Naive B cell (primary cell): ENCODE data around the gene PPARA. TPM values are rescaled to one million over a fixed set of nuclear protein-coding genes. Genes with fewer than 3 reads are reported as not detected.
A peak's percentile ranks its signal among the peaks of the same experiment; 100 is the strongest.

ENCODE experiments used
- ATAC-seq, 2 donors: fragments of 150-1000 bp; cut with Tn5 transposase; 2 replicates each; pipeline ENCODE4 v1.10.0; 2021; ENCODE audit warnings: low read depth in 2 of 2, mild to moderate bottlenecking in 2 of 2, moderate library complexity in 2 of 2
- DNase-seq: peaks from one replicate; pipeline ENCODE4 v3.0.0; 2022
- H3K27ac Mint-ChIP-seq, 6 donors: one replicate each; pipeline ENCODE4 v1.8.0; 2020 to 2022; ENCODE audit warnings: mild to moderate bottlenecking in 6 of 6, mixed read lengths in 6 of 6, moderate library complexity in 5 of 6, inconsistent platforms in 2 of 6
- H3K27me3 Mint-ChIP-seq, 3 donors: one replicate each; pipeline ENCODE4 v1.8.0; 2021 to 2022; ENCODE audit warnings: mixed read lengths in 3 of 3, mild to moderate bottlenecking in 1 of 3
- H3K36me3 Mint-ChIP-seq, 2 donors: one replicate each; pipeline ENCODE4 v1.8.0; 2020 to 2022; ENCODE audit warnings: mixed read lengths in 2 of 2, inconsistent platforms in 1 of 2, mild to moderate bottlenecking in 1 of 2
- H3K4me1 Mint-ChIP-seq, 3 donors: one replicate each; pipeline ENCODE4 v1.8.0; 2020 to 2022; ENCODE audit warnings: mixed read lengths in 3 of 3, inconsistent platforms in 1 of 3, mild to moderate bottlenecking in 1 of 3, moderate library complexity in 1 of 3
- H3K4me3 Mint-ChIP-seq, 8 donors: one replicate each; pipeline ENCODE4 v1.8.0; 2020 to 2022; ENCODE audit warnings: mild to moderate bottlenecking in 8 of 8, mixed read lengths in 8 of 8, moderate library complexity in 8 of 8, inconsistent platforms in 2 of 8
- H3K9me3 Mint-ChIP-seq, 7 donors: one replicate each; pipeline ENCODE4 v1.8.0; 2020 to 2022; ENCODE audit warnings: mixed read lengths in 7 of 7, mild to moderate bottlenecking in 5 of 7, inconsistent platforms in 2 of 7, moderate library complexity in 1 of 7
- polyA plus RNA-seq, 6 donors: library from polyadenylated mRNA; unstranded; fragments of 300-500 nt; fragmentation: Illumina TruSeq; gene quantifications; one replicate each; pipeline ENCODE4 v1.2.3, GENCODE V29; 2021; ENCODE audit warnings: low read depth in 6 of 6

The PPARA gene
- polyA plus RNA-seq, 6 donors from 2014 or later, result 4.6 to 10.8 (median 7.0) TPM

DNA sequence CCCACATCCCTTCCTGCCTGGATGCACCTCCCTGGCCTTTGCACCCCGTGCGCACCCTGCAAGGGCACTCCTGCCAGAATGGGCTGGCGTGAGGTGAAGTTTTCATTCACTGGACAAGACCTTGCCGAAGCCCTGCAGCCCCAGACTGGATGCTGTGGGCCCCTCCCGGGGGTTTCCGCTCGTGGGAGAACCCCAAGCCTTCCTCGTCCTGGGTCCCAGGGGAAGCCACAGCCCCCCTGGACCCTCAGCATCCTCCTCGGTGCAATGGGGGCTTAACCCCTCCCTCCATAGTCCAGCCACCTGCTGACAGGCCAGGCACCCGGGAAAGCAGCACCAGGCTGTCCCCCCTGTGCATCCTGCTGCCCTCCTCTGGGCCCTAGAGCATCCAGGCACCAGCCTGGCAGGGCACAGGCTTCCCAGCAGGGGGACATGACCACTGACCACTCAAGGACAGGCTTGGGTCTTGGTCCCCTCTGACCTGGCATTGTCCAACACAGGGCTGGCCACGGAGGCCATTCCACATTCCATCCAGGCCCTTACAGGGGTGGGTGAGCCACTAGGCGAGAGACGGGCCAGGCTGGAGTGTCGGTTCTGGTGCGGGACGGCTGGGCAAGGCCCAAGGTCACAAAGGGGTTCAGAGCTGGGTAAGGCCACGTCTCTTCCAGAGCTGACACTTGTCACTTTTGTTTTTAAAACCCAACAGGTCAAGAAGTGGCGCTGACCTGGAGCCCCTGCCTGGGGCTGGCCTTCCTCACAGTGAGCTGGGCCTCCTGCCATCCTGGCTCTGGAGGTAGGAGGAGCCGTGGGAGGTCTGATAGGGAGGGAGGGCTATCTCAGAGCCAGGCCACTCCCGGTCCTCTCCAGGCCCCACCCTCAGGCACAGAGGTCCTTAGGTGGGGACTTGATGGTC is 41.5 kb upstream of the PPARA start:
- Mint-ChIP-seq H3K9me3 (no peaks in the 10 kb centered on the region), H3K36me3 (no peaks in the 10 kb centered on the region), H3K27me3 (no peaks in the 10 kb centered on the region), H3K4me1 (no peaks in the 10 kb centered on the region), H3K27ac (peak overlapping the region in 2 of 6 donors; percentile 20 to 38), H3K4me3 (no peak overlapping the region)
- ATAC-seq (no peak), DNase-seq (no peak)

DNA sequence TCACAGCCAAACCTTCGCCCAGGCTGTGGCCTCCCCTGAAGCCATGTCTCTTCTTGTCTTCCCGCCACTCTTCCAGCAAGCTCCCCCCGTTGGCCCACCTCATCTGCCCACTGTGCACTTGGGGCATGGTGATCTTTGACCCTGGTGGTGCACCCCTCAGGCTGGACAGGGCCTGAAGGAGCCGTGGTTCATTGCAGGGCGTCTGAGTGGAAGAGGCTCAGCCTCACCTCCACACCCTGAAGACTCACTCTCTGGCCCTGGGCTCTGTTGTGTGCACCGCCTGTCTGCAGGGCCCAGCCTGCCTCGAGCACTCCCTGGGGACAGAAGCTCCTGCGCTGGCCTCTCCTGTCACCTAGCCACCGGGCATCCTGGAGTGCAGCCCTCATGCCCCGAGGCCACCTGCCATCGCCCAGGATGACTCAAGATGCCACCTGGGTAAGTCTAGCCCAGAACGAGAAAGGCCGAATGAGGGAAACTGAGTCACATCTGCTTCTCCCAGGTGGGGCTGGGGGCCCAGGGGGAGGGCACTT is 40.8 kb upstream of the PPARA start:
- Mint-ChIP-seq H3K4me1 (no peaks in the 10 kb centered on the region), H3K27me3 (no peaks in the 10 kb centered on the region), H3K36me3 (no peaks in the 10 kb centered on the region), H3K4me3 (no peak overlapping the region), H3K9me3 (no peaks in the 10 kb centered on the region), H3K27ac (peak overlapping the region in 2 of 6 donors; percentile 20 to 38)
- no peak for DNase-seq
- ATAC-seq, result no peak

DNA sequence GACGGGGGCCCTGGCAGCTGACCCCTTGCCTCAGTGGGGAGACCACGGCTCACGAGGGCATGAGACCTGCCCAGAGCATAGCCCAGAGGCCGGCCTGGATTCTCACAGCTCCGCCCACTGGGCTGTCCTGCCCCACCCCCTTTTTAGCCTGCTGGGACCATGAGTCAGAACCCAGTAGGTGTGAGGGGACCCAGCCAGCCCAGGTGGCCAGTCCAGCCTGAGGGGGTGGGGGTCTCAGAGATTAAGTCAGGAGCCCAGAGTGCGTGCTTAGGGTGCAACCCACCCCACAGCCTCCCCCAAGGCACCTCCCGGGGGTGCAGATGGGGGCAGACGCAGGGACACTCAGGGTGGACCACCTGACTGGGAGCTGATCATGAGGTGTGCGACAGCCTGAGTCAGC is 40.1 kb upstream of the PPARA start:
- ATAC-seq, result no peak
- Mint-ChIP-seq H3K4me1 (peaks cover 0 to 5% (median 0%) of the 10 kb centered on the region in 3 donors), H3K36me3 (no peaks in the 10 kb centered on the region)

DNA sequence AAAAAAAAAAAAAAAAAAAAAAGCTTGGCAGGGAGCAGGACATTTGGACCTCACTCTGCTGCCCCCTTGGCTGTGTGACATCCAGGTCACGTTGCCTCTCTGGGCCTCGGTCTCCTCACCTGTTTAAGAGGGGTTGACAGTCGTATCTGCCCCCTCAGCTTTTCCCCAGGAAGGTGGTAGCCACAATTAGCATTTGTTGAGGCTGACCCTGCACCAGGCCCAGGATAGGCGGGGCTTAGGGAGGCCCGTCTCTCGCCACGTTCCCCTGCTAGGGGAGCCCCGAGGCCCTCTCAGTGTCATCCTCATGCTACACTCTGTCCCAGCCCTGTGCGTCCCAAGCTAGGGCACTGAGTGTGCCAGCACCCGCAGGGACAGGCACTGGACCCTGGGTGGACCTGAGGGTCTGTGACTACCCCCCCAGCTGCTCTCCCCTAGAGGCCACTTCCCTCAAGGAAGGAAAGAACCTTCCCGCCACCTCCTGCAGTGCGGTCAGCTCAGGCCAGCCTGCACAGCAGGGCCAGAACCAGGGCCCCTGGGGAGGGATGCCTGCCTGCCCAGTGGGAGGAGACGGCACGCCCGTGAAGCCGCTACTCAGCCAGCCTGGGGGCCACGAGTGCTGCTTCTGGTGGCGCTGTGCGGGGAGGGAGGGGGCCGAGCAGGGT is 38.5 kb upstream of the PPARA start:
- Mint-ChIP-seq H3K27ac (no peak overlapping the region), H3K4me3 (no peak overlapping the region)

More for the DNA sequence above, 40.1 kb upstream of the PPARA start:
- Mint-ChIP-seq H3K27me3 (no peaks in the 10 kb centered on the region), H3K4me3 (no peak overlapping the region), H3K9me3 (no peaks in the 10 kb centered on the region), H3K27ac (no peak overlapping the region)
- DNase-seq, result no peak

DNA sequence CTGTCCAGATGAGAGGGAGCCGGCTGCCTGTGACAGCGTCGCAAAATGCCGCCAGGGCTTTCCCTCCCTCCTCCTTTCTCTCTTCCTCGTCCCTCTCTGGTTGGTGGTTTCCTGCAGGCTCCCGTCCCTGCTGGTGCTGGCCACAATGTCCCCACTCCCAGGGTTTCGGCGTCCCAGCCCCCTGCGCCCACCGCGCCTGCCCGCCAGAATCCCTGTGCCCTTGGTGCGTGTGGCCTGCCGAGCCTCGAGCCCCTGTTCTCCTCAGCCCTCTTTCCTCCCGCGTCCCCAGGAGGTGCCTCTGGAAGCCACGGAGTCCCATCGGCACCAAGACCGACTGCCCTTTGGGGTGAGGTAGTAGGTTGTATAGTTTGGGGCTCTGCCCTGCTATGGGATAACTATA is 37.9 kb upstream of the PPARA start:
- ATAC-seq (no peak), DNase-seq (no peak)
- H3K27me3 Mint-ChIP-seq, result no peaks in the 10 kb centered on the region
- no peaks in the 10 kb centered on the region for H3K36me3 Mint-ChIP-seq
- no peaks in the 10 kb centered on the region for H3K9me3 Mint-ChIP-seq
- H3K4me3 Mint-ChIP-seq, result no peak overlapping the region
- peaks cover 0 to 10% (median 0%) of the 10 kb centered on the region in 3 donors for H3K4me1 Mint-ChIP-seq
- peak overlapping the region in 2 of 6 donors; percentile 64 to 88 for H3K27ac Mint-ChIP-seq

More for the DNA sequence above, 38.5 kb upstream of the PPARA start:
- no peak for DNase-seq
- Mint-ChIP-seq H3K4me1 (peaks cover 0 to 9% (median 0%) of the 10 kb centered on the region in 3 donors), H3K27me3 (no peaks in the 10 kb centered on the region), H3K9me3 (no peaks in the 10 kb centered on the region), H3K36me3 (no peaks in the 10 kb centered on the region)
- no peak for ATAC-seq

DNA sequence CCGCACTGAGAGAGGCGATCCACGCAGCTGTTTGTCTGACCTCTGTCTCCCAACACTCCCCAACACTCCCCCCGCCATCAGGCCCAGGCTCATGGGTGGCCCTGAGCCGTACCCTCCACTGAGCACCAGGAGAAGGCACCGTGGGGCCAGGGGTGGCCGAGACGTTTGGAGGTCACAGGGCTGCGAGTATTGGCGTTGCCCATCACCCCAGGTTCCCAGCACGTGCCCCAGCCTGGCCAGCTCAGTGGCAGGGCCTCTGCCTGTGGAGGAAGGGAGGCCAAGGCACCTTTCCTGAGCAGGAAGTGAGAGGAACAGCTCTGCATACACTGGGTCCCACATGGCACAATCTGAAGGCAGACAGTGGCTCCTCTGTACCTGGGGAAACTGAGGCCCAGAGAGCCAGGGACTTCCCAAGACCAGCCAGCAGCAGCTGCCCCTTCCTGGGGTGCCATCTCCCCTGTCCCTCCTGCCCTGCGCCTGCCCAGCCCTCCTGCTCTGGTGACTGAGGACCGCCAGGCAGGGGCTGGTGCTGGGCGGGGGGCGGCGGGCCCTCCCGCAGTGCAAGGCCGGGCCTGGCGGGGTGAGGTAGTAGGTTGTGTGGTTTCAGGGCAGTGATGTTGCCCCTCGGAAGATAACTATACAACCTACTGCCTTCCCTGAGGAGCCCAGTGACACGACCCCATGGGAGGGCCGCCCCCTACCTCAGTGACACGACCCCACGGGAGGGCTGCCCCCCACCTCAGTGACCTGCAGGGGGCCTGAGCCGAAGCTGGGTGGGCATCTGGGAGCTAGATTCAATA is 37.0 kb upstream of the PPARA start:
- Mint-ChIP-seq H3K27me3 (no peaks in the 10 kb centered on the region), H3K4me1 (peaks cover 0 to 10% (median 0%) of the 10 kb centered on the region in 3 donors), H3K4me3 (peak overlapping the region in 1 of 8 donors; percentile 35), H3K9me3 (no peaks in the 10 kb centered on the region), H3K27ac (no peak overlapping the region), H3K36me3 (no peaks in the 10 kb centered on the region)
- ATAC-seq (no peak), DNase-seq (no peak)

DNA sequence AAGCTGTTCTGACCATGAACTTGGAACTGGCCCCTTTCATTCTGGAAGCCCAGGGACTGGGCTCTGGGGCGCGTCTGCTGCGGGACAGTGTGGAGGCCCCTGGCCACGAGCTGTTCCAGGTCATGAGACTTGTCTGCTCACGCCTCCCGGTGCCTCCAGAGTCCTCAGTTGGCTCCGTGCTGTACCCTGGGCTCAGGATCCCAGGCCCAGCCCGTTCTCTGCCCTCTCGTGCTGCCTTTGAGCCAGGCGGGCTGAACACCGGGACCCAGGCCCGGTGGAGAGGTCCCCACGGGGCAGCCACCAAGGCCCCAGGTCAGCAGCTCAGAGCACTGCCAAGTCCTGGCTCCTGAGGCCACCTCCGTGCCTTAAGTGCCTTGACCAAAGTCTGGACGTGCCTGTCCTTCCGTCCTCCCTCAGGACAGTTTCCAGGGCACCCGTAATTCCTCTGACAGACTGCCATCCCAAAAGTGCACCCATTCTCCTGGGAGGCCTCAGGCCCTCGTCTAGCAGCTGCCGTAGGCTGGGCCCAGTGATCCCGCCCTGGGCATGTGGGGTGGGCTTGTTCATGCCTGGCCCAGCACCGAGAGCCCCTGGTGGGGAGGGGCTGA is 36.3 kb upstream of the PPARA start:
- no peak overlapping the region for H3K27ac Mint-ChIP-seq
- ATAC-seq (no peak), DNase-seq (no peak)
- H3K4me3 Mint-ChIP-seq, result peak overlapping the region in 1 of 8 donors; percentile 47
- H3K36me3 Mint-ChIP-seq, result no peaks in the 10 kb centered on the region
- H3K4me1 Mint-ChIP-seq, result peaks cover 0 to 10% (median 2%) of the 10 kb centered on the region in 3 donors
- no peaks in the 10 kb centered on the region for H3K9me3 Mint-ChIP-seq
- H3K27me3 Mint-ChIP-seq, result no peaks in the 10 kb centered on the region

DNA sequence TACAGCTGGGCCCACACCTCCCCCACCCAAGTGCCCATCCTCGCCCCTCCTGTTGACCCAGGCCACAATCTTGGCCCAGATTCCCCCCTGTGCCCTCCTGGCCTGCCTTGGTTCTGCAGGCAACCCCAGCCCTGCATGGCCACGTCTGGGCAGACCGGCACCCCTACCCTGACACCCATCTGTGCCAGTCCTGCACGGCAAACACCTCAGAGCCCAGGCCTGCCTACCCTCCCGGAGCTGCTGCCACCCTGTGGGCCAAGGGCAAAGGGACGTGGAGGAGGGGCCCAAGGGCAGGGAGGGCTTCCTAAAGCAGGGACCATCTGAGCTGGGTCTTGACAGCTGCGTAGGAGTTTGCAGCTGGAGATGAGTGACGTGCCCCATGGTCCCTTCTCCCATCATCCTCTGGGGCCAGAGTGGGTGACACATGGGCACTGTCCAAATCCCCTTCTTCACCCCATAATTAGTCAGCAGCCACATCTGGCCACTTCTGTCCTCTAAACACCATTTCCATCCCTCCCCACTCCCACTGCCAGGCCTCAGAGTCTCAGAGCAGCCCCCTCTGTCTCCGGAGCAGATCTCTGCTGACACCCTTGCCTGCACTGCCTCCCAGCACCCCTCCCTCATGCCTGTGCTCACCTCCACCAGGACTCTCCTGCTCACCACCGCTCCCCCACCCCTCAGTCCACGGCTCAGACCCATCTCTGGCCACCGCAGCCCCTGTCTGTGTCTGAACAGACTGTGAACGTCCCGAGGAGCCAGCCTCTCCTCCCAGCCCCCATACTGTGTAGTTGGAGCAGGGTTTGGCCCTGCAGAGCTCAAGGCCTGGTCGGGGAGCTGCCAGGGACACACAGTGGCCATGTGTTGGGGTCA is 35.6 kb upstream of the PPARA start:
- no peaks in the 10 kb centered on the region for H3K9me3 Mint-ChIP-seq
- peaks cover 0 to 10% (median 2%) of the 10 kb centered on the region in 3 donors for H3K4me1 Mint-ChIP-seq
- no peak overlapping the region for H3K4me3 Mint-ChIP-seq
- no peaks in the 10 kb centered on the region for H3K27me3 Mint-ChIP-seq
- ATAC-seq (no peak), DNase-seq (no peak)
- no peak overlapping the region for H3K27ac Mint-ChIP-seq
- no peaks in the 10 kb centered on the region for H3K36me3 Mint-ChIP-seq

DNA sequence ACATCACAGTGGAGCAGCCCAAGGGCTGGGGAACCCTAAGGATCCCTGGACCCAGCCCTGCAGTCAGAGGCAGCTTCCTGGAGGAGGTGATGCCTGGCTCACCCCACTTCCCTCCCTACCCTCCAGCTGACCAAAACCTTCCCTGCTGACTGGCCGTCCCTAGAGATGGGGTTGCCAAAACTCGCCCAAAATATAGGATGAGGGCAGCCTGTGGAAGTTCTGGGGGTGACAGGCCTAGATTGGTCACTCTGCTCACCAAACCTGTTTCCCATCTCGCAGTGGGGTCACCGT is 35.0 kb upstream of the PPARA start:
- H3K36me3 Mint-ChIP-seq, result no peaks in the 10 kb centered on the region
- peaks cover 0 to 10% (median 2%) of the 10 kb centered on the region in 3 donors for H3K4me1 Mint-ChIP-seq
- no peak for ATAC-seq
- H3K9me3 Mint-ChIP-seq, result no peaks in the 10 kb centered on the region
- H3K27me3 Mint-ChIP-seq, result no peaks in the 10 kb centered on the region
- no peak overlapping the region for H3K4me3 Mint-ChIP-seq
- peak overlapping the region in 1 of 6 donors; percentile 20 for H3K27ac Mint-ChIP-seq
- DNase-seq, result no peak

DNA sequence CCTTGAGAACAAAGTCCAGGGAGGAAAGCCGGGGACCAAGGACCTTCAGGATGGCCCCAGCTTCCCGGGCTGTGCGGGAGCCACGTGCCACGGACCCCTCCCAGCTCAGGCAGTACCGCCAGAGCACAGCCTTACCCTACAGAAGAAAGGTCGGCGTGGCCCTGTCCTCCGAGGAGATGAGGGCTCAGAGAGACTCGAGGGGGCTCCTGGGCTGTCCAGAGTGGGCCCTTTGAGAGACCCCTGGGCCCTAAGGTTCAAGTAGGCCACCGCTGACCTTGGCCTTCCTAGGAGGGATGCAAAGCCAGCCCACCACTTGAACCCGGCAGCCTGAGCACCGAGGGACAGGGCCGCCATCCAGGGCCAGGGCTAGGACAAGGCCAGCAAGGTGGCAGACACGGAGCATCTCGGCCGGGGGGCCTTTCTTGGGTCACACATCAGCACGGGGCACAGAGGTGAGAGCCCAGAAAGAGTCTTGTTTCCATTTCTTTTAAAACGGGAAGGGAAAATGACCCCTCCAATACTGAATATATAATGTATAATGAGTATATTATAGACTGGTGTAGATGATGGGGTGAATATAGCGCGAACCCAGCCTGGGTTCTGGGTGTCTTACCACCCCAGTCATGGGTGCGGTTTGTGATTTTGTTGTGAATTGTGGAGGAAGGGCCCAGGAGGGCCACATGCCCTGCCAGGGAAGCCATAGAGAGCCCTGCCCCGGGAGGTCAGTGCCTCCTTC is 34.4 kb upstream of the PPARA start:
- Mint-ChIP-seq H3K4me3 (peak overlapping the region in 1 of 8 donors; percentile 25), H3K27ac (no peak overlapping the region), H3K4me1 (peaks cover 0 to 10% (median 2%) of the 10 kb centered on the region in 3 donors), H3K36me3 (no peaks in the 10 kb centered on the region), H3K27me3 (no peaks in the 10 kb centered on the region), H3K9me3 (no peaks in the 10 kb centered on the region)
- ATAC-seq (no peak), DNase-seq (no peak)

DNA sequence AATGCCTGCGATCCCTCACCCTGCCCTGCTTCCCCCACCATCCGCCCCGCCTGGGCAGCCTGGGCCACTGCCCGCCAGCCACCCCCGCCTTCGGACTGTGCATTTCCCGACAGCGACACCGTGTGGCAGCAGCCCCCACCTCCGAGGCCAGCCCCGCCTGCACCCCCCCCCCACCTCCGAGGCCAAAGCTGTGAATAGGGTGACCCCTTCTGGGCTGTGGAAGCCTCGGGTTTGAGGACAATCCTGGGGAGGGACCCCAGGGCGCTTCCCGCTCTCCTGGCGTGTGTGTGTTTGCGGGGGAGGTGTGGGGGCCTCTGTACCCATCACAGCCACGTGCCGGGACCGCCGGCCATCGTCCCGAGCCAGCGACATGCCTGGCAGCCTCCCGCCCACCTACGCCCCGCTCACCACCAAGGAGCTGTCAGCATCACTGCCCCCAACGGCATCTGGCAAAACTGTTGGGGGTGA is 33.8 kb upstream of the PPARA start:
- no peak overlapping the region for H3K27ac Mint-ChIP-seq
- H3K27me3 Mint-ChIP-seq, result no peaks in the 10 kb centered on the region
- H3K36me3 Mint-ChIP-seq, result no peaks in the 10 kb centered on the region
- H3K4me3 Mint-ChIP-seq, result no peak overlapping the region
- peak; percentile 94 to 95 for ATAC-seq
- no peaks in the 10 kb centered on the region for H3K9me3 Mint-ChIP-seq
- DNase-seq, result peak; percentile 81
- peaks cover 0 to 10% (median 2%) of the 10 kb centered on the region in 3 donors for H3K4me1 Mint-ChIP-seq
